ENCODE measurements around the gene GPER1. TPM values are rescaled to one million over a fixed set of nuclear protein-coding genes. Genes with fewer than 3 reads are reported as not detected.

Gene GPER1
- total and polyA plus RNA-seq, 4 donors, result 3.7 to 7.7 (median 6.3) TPM

DNA sequence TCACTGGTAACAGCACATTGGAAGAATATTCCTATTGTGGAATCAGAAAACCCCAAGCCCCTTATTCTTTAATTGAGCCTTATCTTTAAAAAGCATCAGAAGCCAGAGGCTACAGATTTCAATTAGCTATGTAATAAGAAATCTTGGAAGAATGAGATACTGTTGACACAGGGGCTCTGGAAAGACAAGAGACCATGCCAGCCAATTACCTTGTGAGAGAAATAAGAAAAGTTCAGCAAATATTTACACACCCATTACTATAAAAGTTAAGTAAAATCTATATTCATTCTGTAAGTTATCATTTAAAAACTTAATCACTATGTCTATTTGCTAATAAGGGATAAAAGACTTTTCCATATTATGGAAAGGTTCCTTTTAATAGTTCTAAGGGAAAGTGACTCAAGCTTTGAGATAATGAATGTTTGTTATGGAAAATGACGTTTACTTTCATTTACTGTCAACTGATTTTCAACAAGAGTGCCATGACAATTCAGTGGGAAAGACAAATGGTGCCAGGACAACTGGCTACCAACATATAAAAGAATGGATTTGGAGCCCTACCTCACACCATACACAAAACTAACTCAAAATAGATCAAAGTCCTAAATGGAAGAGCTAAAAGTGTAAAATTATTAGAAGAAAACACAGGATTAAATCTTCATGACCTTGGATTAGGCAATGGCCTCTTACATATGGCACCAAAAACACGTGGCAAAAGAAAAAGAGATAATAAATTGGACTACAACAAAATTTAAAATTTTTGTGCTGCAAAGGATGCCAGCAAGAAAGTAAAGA is 43.8 kb downstream of the GPER1 start:
- H3K36me3 ChIP-seq (ENCODE audit: control insufficient read depth in 4 of 4, insufficient read depth in 4 of 4, low read length in 4 of 4), result peaks cover 0 to 4% (median 2%) of the 10 kb centered on the region in 4 donors
- DNase-seq, result no peak
- H3K4me1 ChIP-seq (ENCODE audit: control insufficient read depth in 5 of 5, insufficient read depth in 5 of 5, low read length in 5 of 5), result peaks cover 0 to 2% (median under 1%) of the 10 kb centered on the region in 5 donors
- no peak overlapping the region for H3K27ac ChIP-seq (ENCODE audit: low read depth in 1 of 2, low read length in 1 of 2)
- H3K9ac ChIP-seq (ENCODE audit: insufficient read depth in 1 of 2, low read length in 2 of 2), result no peak overlapping the region
- H3K27me3 ChIP-seq (ENCODE audit: control insufficient read depth in 3 of 3, insufficient read depth in 3 of 3, low read length in 2 of 3), result no peaks in the 10 kb centered on the region
- no peak for ATAC-seq (ENCODE audit: insufficient read depth, low FRiP score)
- TF ChIP-seq, protein P1, sequence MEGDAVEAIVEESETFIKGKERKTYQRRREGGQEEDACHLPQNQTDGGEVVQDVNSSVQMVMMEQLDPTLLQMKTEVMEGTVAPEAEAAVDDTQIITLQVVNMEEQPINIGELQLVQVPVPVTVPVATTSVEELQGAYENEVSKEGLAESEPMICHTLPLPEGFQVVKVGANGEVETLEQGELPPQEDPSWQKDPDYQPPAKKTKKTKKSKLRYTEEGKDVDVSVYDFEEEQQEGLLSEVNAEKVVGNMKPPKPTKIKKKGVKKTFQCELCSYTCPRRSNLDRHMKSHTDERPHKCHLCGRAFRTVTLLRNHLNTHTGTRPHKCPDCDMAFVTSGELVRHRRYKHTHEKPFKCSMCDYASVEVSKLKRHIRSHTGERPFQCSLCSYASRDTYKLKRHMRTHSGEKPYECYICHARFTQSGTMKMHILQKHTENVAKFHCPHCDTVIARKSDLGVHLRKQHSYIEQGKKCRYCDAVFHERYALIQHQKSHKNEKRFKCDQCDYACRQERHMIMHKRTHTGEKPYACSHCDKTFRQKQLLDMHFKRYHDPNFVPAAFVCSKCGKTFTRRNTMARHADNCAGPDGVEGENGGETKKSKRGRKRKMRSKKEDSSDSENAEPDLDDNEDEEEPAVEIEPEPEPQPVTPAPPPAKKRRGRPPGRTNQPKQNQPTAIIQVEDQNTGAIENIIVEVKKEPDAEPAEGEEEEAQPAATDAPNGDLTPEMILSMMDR (IDR thresholded peaks at IDR 0.05; ENCODE audit: control extremely low read depth, extremely low read depth), result no peak
- WGBS, 2 donors, result 70 to 81% methylated on average over 2 of the region's 2 CpGs
- no peak overlapping the region for H3K4me3 ChIP-seq
- H3K9me3 ChIP-seq (ENCODE audit: control insufficient read depth in 4 of 4, insufficient read depth in 3 of 4, low read length in 3 of 4), result no peaks in the 10 kb centered on the region

DNA sequence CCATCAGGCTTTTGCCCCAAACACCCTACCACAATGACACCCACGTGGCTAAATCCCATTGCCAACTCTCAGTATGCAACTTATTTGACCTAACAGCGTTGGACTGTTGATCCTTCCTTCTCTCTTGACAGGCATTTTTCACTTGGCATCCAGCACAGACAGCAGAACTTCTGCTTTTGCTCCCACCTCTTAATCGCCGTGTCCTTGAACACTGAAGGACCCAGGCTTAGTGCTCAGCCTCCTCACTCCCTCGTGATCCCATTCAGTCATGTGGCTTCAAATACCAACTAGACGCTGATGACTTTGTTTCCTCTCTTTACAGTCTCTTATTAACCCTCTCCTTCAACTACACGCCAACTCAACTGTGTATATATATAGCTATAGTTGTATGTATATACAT is 47.0 kb downstream of the GPER1 start:
- TF ChIP-seq, protein P1 (IDR thresholded peaks at IDR 0.05; ENCODE audit: control extremely low read depth, extremely low read depth), result no peak
- no peak overlapping the region for H3K9ac ChIP-seq (ENCODE audit: insufficient read depth in 1 of 2, low read length in 2 of 2)
- WGBS, 2 donors, result 74 to 81% methylated on average over 7 of the region's 7 CpGs
- peaks cover 0 to 4% (median 1%) of the 10 kb centered on the region in 4 donors for H3K36me3 ChIP-seq (ENCODE audit: control insufficient read depth in 4 of 4, insufficient read depth in 4 of 4, low read length in 4 of 4)
- H3K9me3 ChIP-seq (ENCODE audit: control insufficient read depth in 4 of 4, insufficient read depth in 3 of 4, low read length in 3 of 4), result no peaks in the 10 kb centered on the region
- H3K27ac ChIP-seq (ENCODE audit: low read depth in 1 of 2, low read length in 1 of 2), result no peak overlapping the region
- H3K27me3 ChIP-seq (ENCODE audit: control insufficient read depth in 3 of 3, insufficient read depth in 3 of 3, low read length in 2 of 3), result no peaks in the 10 kb centered on the region
- peaks cover 0 to 14% (median 7%) of the 10 kb centered on the region in 5 donors for H3K4me1 ChIP-seq (ENCODE audit: control insufficient read depth in 5 of 5, insufficient read depth in 5 of 5, low read length in 5 of 5)
- no peak overlapping the region for H3K4me3 ChIP-seq
- DNase-seq (no peak), ATAC-seq (ENCODE audit: insufficient read depth, low FRiP score) (no peak)

DNA sequence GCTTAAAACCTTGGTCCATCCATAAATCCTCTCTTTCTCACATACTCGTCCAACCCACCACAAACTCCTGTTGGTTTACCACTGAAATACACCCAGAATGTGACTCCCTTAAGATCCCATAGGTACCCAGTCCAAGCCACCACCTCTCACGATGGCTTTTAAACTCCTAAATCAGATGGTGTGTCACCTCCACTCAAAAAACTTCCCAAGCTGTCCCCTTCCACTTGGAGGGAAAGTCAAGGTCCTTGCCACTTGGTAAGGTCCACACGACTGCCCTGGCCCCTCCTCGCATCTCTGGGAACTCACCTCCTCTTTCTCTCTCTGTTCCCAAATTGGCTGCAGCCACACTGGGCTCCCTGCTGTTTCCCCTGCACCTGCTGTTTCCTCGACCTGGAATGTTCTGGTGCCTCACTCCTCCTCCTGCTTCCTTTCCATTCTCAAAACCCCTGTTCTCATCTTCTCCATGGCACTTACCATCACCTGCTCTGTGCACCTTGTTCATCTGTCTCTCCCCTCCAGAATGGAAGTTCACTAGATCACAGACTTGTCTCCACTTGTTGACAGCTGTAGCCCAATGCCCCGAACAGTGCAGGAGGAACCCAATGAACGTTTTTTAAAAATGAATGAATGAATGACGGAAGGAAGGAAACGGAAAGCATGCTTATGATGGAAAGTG is 49.1 kb downstream of the GPER1 start:
- WGBS, 2 donors, result 19 to 28% methylated on average over 9 of the region's 9 CpGs
- no peak for DNase-seq
- Histone ChIP-seq H3K4me3 (peak overlapping the region; percentile 12), H3K9me3 (ENCODE audit: control insufficient read depth in 4 of 4, insufficient read depth in 3 of 4, low read length in 3 of 4) (no peaks in the 10 kb centered on the region), H3K27me3 (ENCODE audit: control insufficient read depth in 3 of 3, insufficient read depth in 3 of 3, low read length in 2 of 3) (no peaks in the 10 kb centered on the region), H3K36me3 (ENCODE audit: control insufficient read depth in 4 of 4, insufficient read depth in 4 of 4, low read length in 4 of 4) (peaks cover 0 to 4% (median 1%) of the 10 kb centered on the region in 4 donors), H3K9ac (ENCODE audit: insufficient read depth in 1 of 2, low read length in 2 of 2) (peak overlapping the region in 1 of 2 donors; percentile 13), H3K4me1 (ENCODE audit: control insufficient read depth in 5 of 5, insufficient read depth in 5 of 5, low read length in 5 of 5) (peaks cover 0 to 14% (median 7%) of the 10 kb centered on the region in 5 donors), H3K27ac (ENCODE audit: low read depth in 1 of 2, low read length in 1 of 2) (no peak overlapping the region)
- TF ChIP-seq, protein P1 (IDR thresholded peaks at IDR 0.05; ENCODE audit: control extremely low read depth, extremely low read depth), result no peak
- ATAC-seq (ENCODE audit: insufficient read depth, low FRiP score), result no peak

Measured in lung (tissue), 12 donors.